ENCODE measurements around the gene TFCP2.

GRCh38 chr12:51059086-51059485 lies 113.8 kb downstream of the TFCP2 start:
- no peak for TF ChIP-seq POLR2A (IDR thresholded peaks at IDR 0.05)
- TF ChIP-seq, protein P1, sequence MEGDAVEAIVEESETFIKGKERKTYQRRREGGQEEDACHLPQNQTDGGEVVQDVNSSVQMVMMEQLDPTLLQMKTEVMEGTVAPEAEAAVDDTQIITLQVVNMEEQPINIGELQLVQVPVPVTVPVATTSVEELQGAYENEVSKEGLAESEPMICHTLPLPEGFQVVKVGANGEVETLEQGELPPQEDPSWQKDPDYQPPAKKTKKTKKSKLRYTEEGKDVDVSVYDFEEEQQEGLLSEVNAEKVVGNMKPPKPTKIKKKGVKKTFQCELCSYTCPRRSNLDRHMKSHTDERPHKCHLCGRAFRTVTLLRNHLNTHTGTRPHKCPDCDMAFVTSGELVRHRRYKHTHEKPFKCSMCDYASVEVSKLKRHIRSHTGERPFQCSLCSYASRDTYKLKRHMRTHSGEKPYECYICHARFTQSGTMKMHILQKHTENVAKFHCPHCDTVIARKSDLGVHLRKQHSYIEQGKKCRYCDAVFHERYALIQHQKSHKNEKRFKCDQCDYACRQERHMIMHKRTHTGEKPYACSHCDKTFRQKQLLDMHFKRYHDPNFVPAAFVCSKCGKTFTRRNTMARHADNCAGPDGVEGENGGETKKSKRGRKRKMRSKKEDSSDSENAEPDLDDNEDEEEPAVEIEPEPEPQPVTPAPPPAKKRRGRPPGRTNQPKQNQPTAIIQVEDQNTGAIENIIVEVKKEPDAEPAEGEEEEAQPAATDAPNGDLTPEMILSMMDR (IDR thresholded peaks at IDR 0.05), result no peak
- TF ChIP-seq POLR2AphosphoS5 (IDR thresholded peaks at IDR 0.05), result no peak
- no peak for TF ChIP-seq EP300 (IDR thresholded peaks at IDR 0.05)
